GM19023 (cell line): ENCODE data around the gene GUCA2A.
"Not testable (repeated sequence)": the region's sequence is repeated elsewhere in the genome, so short reads cannot be mapped to it uniquely, and the experiment has no call there.

Experiments used
- ATAC-seq: cut with Tn5 transposase; IDR thresholded peaks from one replicate; pipeline ENCODE4 v1.9.1; 2021; ENCODE audit warnings: mild to moderate bottlenecking, moderate library complexity; ENCODE audit not compliant: unreplicated experiment

GUCA2A gene

GRCh38 chr1:42164551-42165420, at the start of gene GUCA2A:
GUCA2A (minus strand) TSS chr1:42164745; CDS start chr1:42164712, 33 bp downstream.
- ATAC-seq = no peak

GRCh38 chr1:42211224-42211623, 46.7 kb upstream of the GUCA2A start:
- ATAC-seq = no peak

- ATAC-seq = no peak
These were observed 46.0 kb upstream of the GUCA2A start for GRCh38 chr1:42210421-42211133.

GRCh38 chr1:42209526-42210251, 45.1 kb upstream of the GUCA2A start:
- ATAC-seq = no peak

- not testable (repeated sequence) for ATAC-seq
These were observed 42.4 kb upstream of the GUCA2A start for GRCh38 chr1:42206930-42207329.

GRCh38 chr1:42206164-42206563, 41.6 kb upstream of the GUCA2A start:
- no peak for ATAC-seq

GRCh38 chr1:42201986-42202385, 37.4 kb upstream of the GUCA2A start:
- no peak for ATAC-seq

GRCh38 chr1:42198251-42198650, 33.7 kb upstream of the GUCA2A start:
- no peak for ATAC-seq

- no peak for ATAC-seq
These were observed 31.3 kb upstream of the GUCA2A start for GRCh38 chr1:42195841-42196240.

GRCh38 chr1:42192106-42192505, 27.6 kb upstream of the GUCA2A start:
- ATAC-seq = no peak

GRCh38 chr1:42191319-42191718, 26.8 kb upstream of the GUCA2A start:
- ATAC-seq = no peak

GRCh38 chr1:42189931-42190853, 25.6 kb upstream of the GUCA2A start:
- no peak for ATAC-seq

GRCh38 chr1:42186152-42186551, 21.6 kb upstream of the GUCA2A start:
- no peak for ATAC-seq

- ATAC-seq = no peak
These were observed 20.1 kb upstream of the GUCA2A start for GRCh38 chr1:42184616-42185015.

GRCh38 chr1:42183957-42184268, 19.4 kb upstream of the GUCA2A start:
- no peak for ATAC-seq

GRCh38 chr1:42183210-42183956, 18.8 kb upstream of the GUCA2A start:
- ATAC-seq = no peak

- ATAC-seq = no peak
These were observed 17.1 kb upstream of the GUCA2A start for GRCh38 chr1:42181687-42182086.

- ATAC-seq = no peak
These were observed 15.4 kb upstream of the GUCA2A start for GRCh38 chr1:42179900-42180329.

GRCh38 chr1:42179275-42179674, 14.7 kb upstream of the GUCA2A start:
- ATAC-seq = no peak

GRCh38 chr1:42178249-42178648, 13.7 kb upstream of the GUCA2A start:
- no peak for ATAC-seq
